ENCODE measurements around the gene ZNF831. TPM values are rescaled to one million over a fixed set of nuclear protein-coding genes. Genes with fewer than 3 reads are reported as not detected.

ZNF831 gene
- total and polyA plus RNA-seq, 10 of the 15 experiments (the other 5 are each of a cell fraction or from before 2014, with no cell fraction given), result 0.01 to 0.97 (median 0.23) TPM

DNA sequence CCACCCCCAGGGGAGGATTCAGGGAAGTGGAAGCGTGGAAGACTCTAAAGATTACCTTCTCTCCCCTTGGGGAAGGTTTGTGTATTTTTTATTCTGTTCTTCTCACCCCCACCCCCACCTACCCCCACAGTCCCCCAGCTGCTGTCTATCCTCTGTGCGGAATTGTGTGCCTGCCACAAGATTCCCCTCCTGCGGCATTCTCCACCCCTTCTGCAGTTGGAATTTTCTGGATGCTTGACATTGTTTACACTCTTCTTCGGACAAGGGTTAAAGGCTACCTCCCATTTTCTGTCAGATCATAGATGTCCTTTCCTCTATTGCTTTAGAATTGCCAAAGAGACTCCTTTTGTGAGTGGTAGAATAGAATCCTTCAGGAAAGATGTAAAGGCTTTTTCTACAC is 76.4 kb downstream of the ZNF831 start:
- ATAC-seq, result no peak
- BruUV-seq (replicated peaks), result no TSS peak
- no peak overlapping the region for H3K4me2 ChIP-seq (ENCODE audit: control insufficient read depth, insufficient read depth)
- CTCF ChIA-PET, result no interaction called here
- H3K27me3 ChIP-seq (replicated peaks in 1 of 2; ENCODE audit: control insufficient read depth in 2 of 2, insufficient read depth in 2 of 2, low read length in 1 of 2), result no peaks in the 10 kb centered on the region
- POLR2A ChIA-PET, result no interaction called here
- no peaks in the 10 kb centered on the region for H4K20me1 ChIP-seq (ENCODE audit: control insufficient read depth, insufficient read depth)
- no peak overlapping the region for H3K27ac ChIP-seq (ENCODE audit: control insufficient read depth, insufficient read depth)
- intact Hi-C loops (cut with micrococcal nuclease; ENCODE audit: unreplicated experiment), result no loop called here
- no peak for DNase-seq (ENCODE audit: low read depth, low spot score)
- no peaks in the 10 kb centered on the region for H3K79me2 ChIP-seq (ENCODE audit: control insufficient read depth, insufficient read depth, low read length)
- H3K36me3 ChIP-seq (ENCODE audit: control insufficient read depth in 2 of 2, insufficient read depth in 2 of 2, low read length in 1 of 2), result no peaks in the 10 kb centered on the region
- H3K9ac ChIP-seq (ENCODE audit: control insufficient read depth, insufficient read depth, low read length), result no peak overlapping the region
- RAD21 ChIA-PET (ENCODE audit: unreplicated experiment), result interaction anchor here (0.7 kb wide), 1 partner anchor 991 kb away, joined by 3 read pairs; no protein-coding TSS in a partner anchor
- FAIRE-seq, result no peak
- no peak overlapping the region for H3K4me3 ChIP-seq
- WGBS (ENCODE audit: insufficient coverage, insufficient replicate concordance, low lambda C conversion rate, missing lambda C conversion rate), result 53% methylated on average over 4 of the region's 4 CpGs
- H2AFZ ChIP-seq (ENCODE audit: control insufficient read depth, low read depth, low read length), result no peak overlapping the region
- TF ChIP-seq EZH2 (IDR thresholded peaks at IDR 0.05; ENCODE audit: borderline replicate concordance, control insufficient read depth, low read depth, low read length) (no peak), ZNF207 (IDR thresholded peaks at IDR 0.05; ENCODE audit: borderline replicate concordance) (no peak), RBBP5 (conservative IDR thresholded peaks at IDR 0.05) (no peak), TAF1 (IDR thresholded peaks at IDR 0.05; ENCODE audit: borderline replicate concordance, low read depth, low read length) (no peak), BHLHE40 (IDR thresholded peaks at IDR 0.05; ENCODE audit: borderline replicate concordance in 1 of 2, low read depth in 2 of 2, low read length in 1 of 2) (no peak), HDAC6 (IDR thresholded peaks at IDR 0.05; ENCODE audit: unreplicated experiment) (no peak), SUZ12 (IDR thresholded peaks at IDR 0.05; ENCODE audit: unreplicated experiment) (no peak), MYB (IDR thresholded peaks at IDR 0.05; ENCODE audit: borderline replicate concordance, low read depth, low read length) (no peak), STAT3 (IDR thresholded peaks at IDR 0.05; ENCODE audit: low read depth, low read length) (no peak), CREB1 (IDR thresholded peaks at IDR 0.05; ENCODE audit: low read depth) (no peak)
- TF ChIP-seq, protein P1, sequence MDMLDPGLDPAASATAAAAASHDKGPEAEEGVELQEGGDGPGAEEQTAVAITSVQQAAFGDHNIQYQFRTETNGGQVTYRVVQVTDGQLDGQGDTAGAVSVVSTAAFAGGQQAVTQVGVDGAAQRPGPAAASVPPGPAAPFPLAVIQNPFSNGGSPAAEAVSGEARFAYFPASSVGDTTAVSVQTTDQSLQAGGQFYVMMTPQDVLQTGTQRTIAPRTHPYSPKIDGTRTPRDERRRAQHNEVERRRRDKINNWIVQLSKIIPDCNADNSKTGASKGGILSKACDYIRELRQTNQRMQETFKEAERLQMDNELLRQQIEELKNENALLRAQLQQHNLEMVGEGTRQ (IDR thresholded peaks at IDR 0.05; ENCODE audit: borderline replicate concordance, low read depth, low read length), result no peak
- TF ChIP-seq, protein P2, sequence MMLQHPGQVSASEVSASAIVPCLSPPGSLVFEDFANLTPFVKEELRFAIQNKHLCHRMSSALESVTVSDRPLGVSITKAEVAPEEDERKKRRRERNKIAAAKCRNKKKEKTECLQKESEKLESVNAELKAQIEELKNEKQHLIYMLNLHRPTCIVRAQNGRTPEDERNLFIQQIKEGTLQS (IDR thresholded peaks at IDR 0.05; ENCODE audit: borderline replicate concordance, extremely low read depth, low read depth, low read length), result no peak
- SMC1A ChIA-PET (ENCODE audit: uncharacterized antibody, unreplicated experiment), result no interaction called here
- H3K4me1 ChIP-seq (ENCODE audit: control insufficient read depth, insufficient read depth, low read length), result no peaks in the 10 kb centered on the region
- H3K9me3 ChIP-seq (replicated peaks; ENCODE audit: control insufficient read depth, insufficient read depth, low read length), result no peaks in the 10 kb centered on the region
- in situ Hi-C loops (cut with MboI), result no loop called here

Data from GM12878 (cell line).